ENCODE results near the gene COL20A1.

Gene COL20A1

GRCh38 chr20:63351811-63352591 is 59.0 kb downstream of the COL20A1 start:
- DNase-seq (ENCODE audit: low read depth, low spot score): no peak

GRCh38 chr20:63352811-63353221 is 59.8 kb downstream of the COL20A1 start:
- DNase-seq (ENCODE audit: low read depth, low spot score): no peak
- H3K4me3 ChIP-seq (ENCODE audit: low read length): no peak overlapping the region

More at GRCh38 chr20:63351811-63352591, 59.0 kb downstream of the COL20A1 start:
- H3K4me3 ChIP-seq (ENCODE audit: low read length): no peak overlapping the region

- H3K4me3 ChIP-seq (ENCODE audit: low read length): no peak overlapping the region
- DNase-seq (ENCODE audit: low read depth, low spot score): no peak
Observed at GRCh38 chr20:63354636-63355350, 61.8 kb downstream of the COL20A1 start.

- H3K4me3 ChIP-seq (ENCODE audit: low read length): no peak overlapping the region
- no peak for DNase-seq (ENCODE audit: low read depth, low spot score)
Observed at GRCh38 chr20:63355781-63356295, 62.9 kb downstream of the COL20A1 start.

GRCh38 chr20:63356511-63356910 is 63.5 kb downstream of the COL20A1 start:
- no peak for DNase-seq (ENCODE audit: low read depth, low spot score)
- H3K4me3 ChIP-seq (ENCODE audit: low read length): no peak overlapping the region

GRCh38 chr20:63356931-63357879 is 64.2 kb downstream of the COL20A1 start:
- no peak overlapping the region for H3K4me3 ChIP-seq (ENCODE audit: low read length)
- DNase-seq (ENCODE audit: low read depth, low spot score): no peak

GRCh38 chr20:63357921-63358905 is 65.2 kb downstream of the COL20A1 start:
- no peak for DNase-seq (ENCODE audit: low read depth, low spot score)
- H3K4me3 ChIP-seq (ENCODE audit: low read length): no peak overlapping the region

GRCh38 chr20:63359164-63359934 is 66.4 kb downstream of the COL20A1 start:
- no peak overlapping the region for H3K4me3 ChIP-seq (ENCODE audit: low read length)
- DNase-seq (ENCODE audit: low read depth, low spot score): no peak

GRCh38 chr20:63359937-63360849 is 67.2 kb downstream of the COL20A1 start:
- no peak overlapping the region for H3K4me3 ChIP-seq (ENCODE audit: low read length)
- DNase-seq (ENCODE audit: low read depth, low spot score): no peak

GRCh38 chr20:63360850-63361518 is 68.0 kb downstream of the COL20A1 start, which contains the start of gene CHRNA4:
Gene CHRNA4 (minus strand): TSS chr20:63361349. CDS start chr20:63361165, 184 bp downstream.
- DNase-seq (ENCODE audit: low read depth, low spot score): no peak

GRCh38 chr20:63361519-63362435 is 68.8 kb downstream of the COL20A1 start:
- no peak for DNase-seq (ENCODE audit: low read depth, low spot score)
- no peak overlapping the region for H3K4me3 ChIP-seq (ENCODE audit: low read length)

More at GRCh38 chr20:63360850-63361518, 68.0 kb downstream of the COL20A1 start, which contains the start of gene CHRNA4:
- no peak within 1 kb of the TSS for H3K4me3 ChIP-seq (ENCODE audit: low read length)

GRCh38 chr20:63362436-63363009 is 69.5 kb downstream of the COL20A1 start:
- no peak overlapping the region for H3K4me3 ChIP-seq (ENCODE audit: low read length)
- no peak for DNase-seq (ENCODE audit: low read depth, low spot score)

GRCh38 chr20:63363013-63363957 is 70.3 kb downstream of the COL20A1 start:
- no peak for DNase-seq (ENCODE audit: low read depth, low spot score)
- H3K4me3 ChIP-seq (ENCODE audit: low read length): no peak overlapping the region

Data from Jurkat, Clone E6-1 (cell line).